HCT116 (cell line): ENCODE data around the gene ENOX1.

ENCODE experiments used
- ATF3 ChIP-seq: IDR thresholded peaks from 2 replicates; pipeline ENCODE4 v1.6.1; 2012
- CBX3 ChIP-seq: IDR thresholded peaks from 2 replicates; pipeline ENCODE4 v1.6.1; 2012; ENCODE audit warnings: low read depth
- CTCF ChIP-seq, 3 experiments: fragments of 200-600 bp in 1 of 3; sonication (generic) in 1 of 3; IDR thresholded peaks in 2 of 3; conservative IDR thresholded peaks in 1 of 3; 2 replicates each; pipeline ENCODE4 v1.5.1; 2012 to 2017; ENCODE audit warnings: low read depth in 2 of 3, low read length in 2 of 3, antibody characterized with exemption in 1 of 3, borderline replicate concordance in 1 of 3, control low read depth in 1 of 3, mild to moderate bottlenecking in 1 of 3, mixed read lengths in 1 of 3, mixed run types in 1 of 3, moderate library complexity in 1 of 3; ENCODE audit not compliant: insufficient read depth in 1 of 3
- EGR1 ChIP-seq: IDR thresholded peaks from 2 replicates; pipeline ENCODE4 v1.6.1; 2012; ENCODE audit warnings: low read depth
- ELF1 ChIP-seq: IDR thresholded peaks from 2 replicates; pipeline ENCODE4 v1.6.1; 2012; ENCODE audit warnings: low read depth, borderline replicate concordance
- EZH2 ChIP-seq: fragments of 200-600 bp; sonication (generic); IDR thresholded peaks from 2 replicates; pipeline ENCODE4 v1.6.1; 2017; ENCODE audit warnings: antibody characterized with exemption, mixed run types
- EZH2phosphoT487 ChIP-seq: fragments of 200-600 bp; IDR thresholded peaks from 2 replicates; pipeline ENCODE4 v1.6.1; 2018; ENCODE audit warnings: antibody characterized with exemption, borderline replicate concordance
- JUND ChIP-seq: IDR thresholded peaks from 2 replicates; pipeline ENCODE4 v1.6.1; 2012
- POLR2A ChIP-seq: IDR thresholded peaks from 2 replicates; pipeline ENCODE4 v1.7.0; 2011; ENCODE audit warnings: borderline replicate concordance; ENCODE audit not compliant: insufficient read depth, insufficient read length; ENCODE audit errors: extremely low read depth
- ZFX ChIP-seq: fragments of 450-650 bp; IDR thresholded peaks from 2 replicates; pipeline ENCODE4 v1.6.1; 2017
- TF ChIP-seq, protein P1 (sequence below): IDR thresholded peaks from 2 replicates; pipeline ENCODE4 v1.6.1; 2012; ENCODE audit warnings: low read depth

GRCh38 chr13:43805681-43806128 lies 18.9 kb upstream of the ENOX1 start:
- TF ChIP-seq POLR2A (peak; percentile 72), JUND (no peak), EGR1 (no peak), CTCF (IDR thresholded peaks at IDR 0.05 in 2 of 3, conservative IDR thresholded peaks at IDR 0.05 in 1 of 3; ENCODE audit: borderline replicate concordance in 1 of 3, insufficient read depth in 1 of 3, low read depth in 2 of 3, low read length in 2 of 3) (no peak), ZFX (no peak), CBX3 (no peak), EZH2 (no peak), ATF3 (no peak), EZH2phosphoT487 (no peak), ELF1 (no peak)
- TF ChIP-seq, protein P1, sequence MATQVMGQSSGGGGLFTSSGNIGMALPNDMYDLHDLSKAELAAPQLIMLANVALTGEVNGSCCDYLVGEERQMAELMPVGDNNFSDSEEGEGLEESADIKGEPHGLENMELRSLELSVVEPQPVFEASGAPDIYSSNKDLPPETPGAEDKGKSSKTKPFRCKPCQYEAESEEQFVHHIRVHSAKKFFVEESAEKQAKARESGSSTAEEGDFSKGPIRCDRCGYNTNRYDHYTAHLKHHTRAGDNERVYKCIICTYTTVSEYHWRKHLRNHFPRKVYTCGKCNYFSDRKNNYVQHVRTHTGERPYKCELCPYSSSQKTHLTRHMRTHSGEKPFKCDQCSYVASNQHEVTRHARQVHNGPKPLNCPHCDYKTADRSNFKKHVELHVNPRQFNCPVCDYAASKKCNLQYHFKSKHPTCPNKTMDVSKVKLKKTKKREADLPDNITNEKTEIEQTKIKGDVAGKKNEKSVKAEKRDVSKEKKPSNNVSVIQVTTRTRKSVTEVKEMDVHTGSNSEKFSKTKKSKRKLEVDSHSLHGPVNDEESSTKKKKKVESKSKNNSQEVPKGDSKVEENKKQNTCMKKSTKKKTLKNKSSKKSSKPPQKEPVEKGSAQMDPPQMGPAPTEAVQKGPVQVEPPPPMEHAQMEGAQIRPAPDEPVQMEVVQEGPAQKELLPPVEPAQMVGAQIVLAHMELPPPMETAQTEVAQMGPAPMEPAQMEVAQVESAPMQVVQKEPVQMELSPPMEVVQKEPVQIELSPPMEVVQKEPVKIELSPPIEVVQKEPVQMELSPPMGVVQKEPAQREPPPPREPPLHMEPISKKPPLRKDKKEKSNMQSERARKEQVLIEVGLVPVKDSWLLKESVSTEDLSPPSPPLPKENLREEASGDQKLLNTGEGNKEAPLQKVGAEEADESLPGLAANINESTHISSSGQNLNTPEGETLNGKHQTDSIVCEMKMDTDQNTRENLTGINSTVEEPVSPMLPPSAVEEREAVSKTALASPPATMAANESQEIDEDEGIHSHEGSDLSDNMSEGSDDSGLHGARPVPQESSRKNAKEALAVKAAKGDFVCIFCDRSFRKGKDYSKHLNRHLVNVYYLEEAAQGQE, result no peak
